Body of pancreas (tissue), 4 donors: ENCODE measurements around the gene FATE1. TPM values are rescaled to one million over a fixed set of nuclear protein-coding genes. Genes with fewer than 3 reads are reported as not detected.

Source experiments
- ATAC-seq: fragments of 150-250 bp; one replicate; pipeline ENCODE4 v1.9.1; 2016
- DNase-seq, 4 donors: peaks; one replicate each; pipeline ENCODE4 v3.0.0-alpha.2; 2019
- H3K27ac ChIP-seq, 4 donors: fragments of 200-600 bp; sonication (generic); 1 replicate in 3 of 4; 2 replicates in 1 of 4; pipeline versions ENCODE4 v1.5.1 to v1.6.1; 2016 to 2019; ENCODE audit warnings: mild to moderate bottlenecking in 1 of 4, mixed read lengths in 1 of 4, moderate library complexity in 1 of 4
- H3K27me3 ChIP-seq, 2 donors: fragments of 200-600 bp; sonication (generic); one replicate each; pipeline ENCODE4 v1.6.0; 2016; ENCODE audit warnings: mild to moderate bottlenecking in 1 of 2
- H3K36me3 ChIP-seq, 2 donors: fragments of 200-600 bp; sonication (generic); replicated peaks in 1 of 2; 2 replicates each; pipeline ENCODE4 v1.5.1; 2016; ENCODE audit warnings: low read depth in 2 of 2; ENCODE audit not compliant: insufficient read depth in 1 of 2
- H3K4me1 ChIP-seq: fragments of 200-600 bp; sonication (generic); one replicate; pipeline ENCODE4 v1.6.0; 2016
- H3K4me3 ChIP-seq, 2 donors: fragments of 200-600 bp; sonication (generic); 1 replicate in 1 of 2; 2 replicates in 1 of 2; pipeline ENCODE4 v1.5.1; 2016 to 2019
- H3K9me3 ChIP-seq, 3 donors: fragments of 200-600 bp; sonication (generic); 1 replicate in 2 of 3; 2 replicates in 1 of 3; pipeline ENCODE4 v1.5.1; 2016
- CTCF ChIP-seq, 7 experiments: fragments of 450-650 bp in 4 of 7; fragments of 200-600 bp in 3 of 7; sonication (generic) in 3 of 7; IDR thresholded peaks; one replicate each; pipeline ENCODE4 v1.5.1; 2016 to 2019; ENCODE audit warnings: antibody characterized with exemption in 7 of 7
- POLR2A ChIP-seq, 3 donors: fragments of 450-650 bp; IDR thresholded peaks; one replicate each; pipeline ENCODE4 v1.6.1; 2016; ENCODE audit warnings: antibody characterized with exemption in 3 of 3, mild to moderate bottlenecking in 2 of 3
- WGBS, 2 donors: methylation state at CpG; one replicate each; pipeline ENCODE4 v1.1.5; 2017; 5-methylcytosine and 5-hydroxymethylcytosine counted together
- intact Hi-C: fragments of 100-400 bp; cut with DNase I; formaldehyde crosslinking; loops from one replicate; pipeline ENCODE4 v1.15.1; 2023
- total RNA-seq, 2 donors: library from RNA; depleted of rRNA; stranded (reverse); fragments of >200 nt; gene quantifications; one replicate each; pipeline ENCODE4 v1.1.0, GENCODE V29; 2016

Gene FATE1
- not detected for total RNA-seq

- H3K4me1 ChIP-seq = no peaks in the 10 kb centered on the region
- no peaks in the 10 kb centered on the region for H3K27me3 ChIP-seq
- H3K36me3 ChIP-seq = no peaks in the 10 kb centered on the region
- ATAC-seq (no peak), DNase-seq (no peak)
- intact Hi-C loops = no loop called here
- 71% methylated on average over 2 of the region's 3 CpGs; no CpG with 5 or more reads in 1 of the 2 donors for WGBS, 2 donors
- H3K4me3 ChIP-seq = no peak within 1 kb of the TSS
- H3K9me3 ChIP-seq = no peaks in the 10 kb centered on the region
- no peak within 1 kb of the TSS for H3K27ac ChIP-seq
- TF ChIP-seq POLR2A (IDR thresholded peaks at IDR 0.05) (no peak), CTCF (IDR thresholded peaks at IDR 0.05) (no peak)
These were observed at the start of gene FATE1 for GRCh38 chrX:151715752-151716151. FATE1 (plus strand) TSS chrX:151716035; CDS start chrX:151716120, 85 bp downstream.

GRCh38 chrX:151675121-151675746 lies 40.6 kb upstream of the FATE1 start:
- H3K27ac ChIP-seq = no peak overlapping the region
- H3K9me3 ChIP-seq = no peaks in the 10 kb centered on the region
- intact Hi-C loops = no loop called here
- H3K4me1 ChIP-seq = no peaks in the 10 kb centered on the region
- TF ChIP-seq POLR2A (IDR thresholded peaks at IDR 0.05) (no peak), CTCF (IDR thresholded peaks at IDR 0.05) (no peak)
- WGBS, 2 donors = 42 to 50% methylated on average over 6 of the region's 6 CpGs
- no peaks in the 10 kb centered on the region for H3K36me3 ChIP-seq
- H3K27me3 ChIP-seq = no peaks in the 10 kb centered on the region
- no peak for DNase-seq
- H3K4me3 ChIP-seq = no peak overlapping the region
- ATAC-seq = no peak

GRCh38 chrX:151676196-151676595 lies 39.6 kb upstream of the FATE1 start:
- intact Hi-C loops = no loop called here

GRCh38 chrX:151679798-151680402 lies 35.9 kb upstream of the FATE1 start:
- no peak for ATAC-seq
- 45 to 63% methylated on average over 4 to 5 of the region's 5 CpGs for WGBS, 2 donors
- H3K4me3 ChIP-seq = no peak overlapping the region
- no peak for DNase-seq
- TF ChIP-seq POLR2A (IDR thresholded peaks at IDR 0.05) (no peak), CTCF (IDR thresholded peaks at IDR 0.05) (no peak)
- intact Hi-C loops = loop anchor here (10.0 kb wide), 1 partner anchor 525 kb away; no protein-coding TSS in a partner anchor
- H3K27ac ChIP-seq = no peak overlapping the region
- H3K4me1 ChIP-seq = no peaks in the 10 kb centered on the region
- no peaks in the 10 kb centered on the region for H3K9me3 ChIP-seq
- no peaks in the 10 kb centered on the region for H3K27me3 ChIP-seq
- no peaks in the 10 kb centered on the region for H3K36me3 ChIP-seq

More at GRCh38 chrX:151676196-151676595, 39.6 kb upstream of the FATE1 start:
- no peak overlapping the region for H3K4me3 ChIP-seq
- ATAC-seq = no peak
- H3K27me3 ChIP-seq = no peaks in the 10 kb centered on the region
- no peaks in the 10 kb centered on the region for H3K9me3 ChIP-seq
- WGBS, 2 donors = 79 to 86% methylated on average over 4 of the region's 4 CpGs
- no peak for DNase-seq
- no peak overlapping the region for H3K27ac ChIP-seq
- no peak for TF ChIP-seq CTCF (IDR thresholded peaks at IDR 0.05)
- TF ChIP-seq POLR2A (IDR thresholded peaks at IDR 0.05) = no peak
- H3K36me3 ChIP-seq = no peaks in the 10 kb centered on the region
- no peaks in the 10 kb centered on the region for H3K4me1 ChIP-seq
